ENCODE measurements around the gene COL4A1.

DNA sequence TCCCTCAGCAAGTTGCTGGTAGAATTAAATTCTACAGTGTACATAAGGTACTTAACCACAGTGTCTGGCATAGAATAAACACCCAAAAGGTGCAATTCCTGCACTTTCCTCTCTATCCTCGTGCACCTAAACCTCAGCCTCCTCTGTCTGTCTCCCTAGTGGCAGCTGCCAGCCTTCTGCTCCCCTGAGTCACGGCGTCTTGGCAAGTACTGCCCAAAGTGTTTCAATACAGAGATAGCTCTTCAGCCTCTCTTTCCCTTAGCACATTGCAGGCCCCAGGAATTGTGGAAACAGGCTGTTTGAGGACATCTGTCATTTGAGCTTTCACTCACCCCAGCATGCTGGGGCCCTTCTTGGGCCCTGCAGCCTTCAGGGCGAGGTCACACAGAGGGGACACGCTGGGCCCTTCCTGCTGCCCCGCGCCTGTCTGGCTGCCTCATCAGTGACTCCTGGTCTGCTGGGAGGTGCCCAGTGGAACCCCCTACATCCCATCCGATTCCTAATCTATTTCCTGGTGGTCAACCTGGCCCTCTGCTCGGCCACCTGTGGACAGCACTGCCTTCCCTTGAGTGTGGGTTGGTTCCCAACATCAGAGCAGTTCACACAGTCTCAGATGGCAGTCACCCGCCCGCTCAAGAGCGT lies 19.4 kb upstream of the COL4A1 start:
- TF ChIP-seq, protein P1, sequence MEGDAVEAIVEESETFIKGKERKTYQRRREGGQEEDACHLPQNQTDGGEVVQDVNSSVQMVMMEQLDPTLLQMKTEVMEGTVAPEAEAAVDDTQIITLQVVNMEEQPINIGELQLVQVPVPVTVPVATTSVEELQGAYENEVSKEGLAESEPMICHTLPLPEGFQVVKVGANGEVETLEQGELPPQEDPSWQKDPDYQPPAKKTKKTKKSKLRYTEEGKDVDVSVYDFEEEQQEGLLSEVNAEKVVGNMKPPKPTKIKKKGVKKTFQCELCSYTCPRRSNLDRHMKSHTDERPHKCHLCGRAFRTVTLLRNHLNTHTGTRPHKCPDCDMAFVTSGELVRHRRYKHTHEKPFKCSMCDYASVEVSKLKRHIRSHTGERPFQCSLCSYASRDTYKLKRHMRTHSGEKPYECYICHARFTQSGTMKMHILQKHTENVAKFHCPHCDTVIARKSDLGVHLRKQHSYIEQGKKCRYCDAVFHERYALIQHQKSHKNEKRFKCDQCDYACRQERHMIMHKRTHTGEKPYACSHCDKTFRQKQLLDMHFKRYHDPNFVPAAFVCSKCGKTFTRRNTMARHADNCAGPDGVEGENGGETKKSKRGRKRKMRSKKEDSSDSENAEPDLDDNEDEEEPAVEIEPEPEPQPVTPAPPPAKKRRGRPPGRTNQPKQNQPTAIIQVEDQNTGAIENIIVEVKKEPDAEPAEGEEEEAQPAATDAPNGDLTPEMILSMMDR (IDR thresholded peaks at IDR 0.05; ENCODE audit: low read length) = no peak
- TF ChIP-seq EZH2 (IDR thresholded peaks at IDR 0.05; ENCODE audit: borderline replicate concordance, low read length) = no peak

Data from OCI-LY1 (cell line).